ENCODE data around the gene MTO1.

DNA sequence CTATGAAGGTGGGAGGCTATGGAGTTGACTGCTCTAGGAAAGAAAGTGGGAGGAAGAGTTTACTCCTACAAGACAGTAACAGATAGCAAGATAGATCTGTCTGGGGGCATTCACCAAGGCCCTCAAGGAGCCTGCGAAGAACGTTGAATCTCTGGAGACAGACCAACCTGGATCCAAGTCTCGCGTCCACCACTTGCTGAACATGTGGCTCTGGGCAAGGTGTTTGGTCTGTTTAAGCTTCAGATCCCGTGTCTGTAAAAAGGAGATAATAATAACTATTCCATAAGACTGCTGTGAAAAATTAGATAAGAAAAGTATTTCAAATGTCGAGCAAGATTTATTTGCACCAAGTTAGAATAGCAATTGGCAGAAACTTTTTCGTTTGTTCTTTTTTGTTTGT lies 67.4 kb downstream of the MTO1 start:
- TF ChIP-seq CTCF (IDR thresholded peaks at IDR 0.05) (no peak), POLR2A (IDR thresholded peaks at IDR 0.05) (no peak), POLR2AphosphoS5 (IDR thresholded peaks at IDR 0.05) (no peak)
